Measurements from ENCODE around the gene RNF133. TPM values are rescaled to one million over a fixed set of nuclear protein-coding genes. Genes with fewer than 3 reads are reported as not detected.

Gene RNF133
- total RNA-seq (2022; extraction: Qiagen RNA extraction; ENCODE audit: low read depth) = not detected in 5 replicates

DNA sequence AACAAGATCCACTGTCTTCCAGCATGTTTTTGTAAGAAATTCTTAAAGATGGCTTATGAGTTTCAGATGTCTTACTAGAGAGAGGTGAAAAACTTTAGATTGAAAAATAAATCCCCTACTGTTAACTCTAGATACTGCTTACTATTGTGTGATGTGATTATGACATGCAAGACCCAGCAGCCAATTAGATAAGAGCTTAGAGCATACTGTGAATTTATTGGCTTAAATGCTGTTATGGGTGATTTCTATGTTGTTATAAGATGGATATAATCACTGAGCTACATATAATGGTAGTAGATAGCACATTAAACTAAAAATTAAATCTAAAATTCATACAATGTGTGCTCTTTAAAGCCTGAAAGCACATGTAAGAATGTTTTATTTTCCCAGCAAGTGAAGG lies at the start of gene RNF133:
Gene RNF133 (minus strand): TSS at position 101 of the 400 bp plus-strand sequence. CDS start 199 bp downstream, outside the sequence.

DNA sequence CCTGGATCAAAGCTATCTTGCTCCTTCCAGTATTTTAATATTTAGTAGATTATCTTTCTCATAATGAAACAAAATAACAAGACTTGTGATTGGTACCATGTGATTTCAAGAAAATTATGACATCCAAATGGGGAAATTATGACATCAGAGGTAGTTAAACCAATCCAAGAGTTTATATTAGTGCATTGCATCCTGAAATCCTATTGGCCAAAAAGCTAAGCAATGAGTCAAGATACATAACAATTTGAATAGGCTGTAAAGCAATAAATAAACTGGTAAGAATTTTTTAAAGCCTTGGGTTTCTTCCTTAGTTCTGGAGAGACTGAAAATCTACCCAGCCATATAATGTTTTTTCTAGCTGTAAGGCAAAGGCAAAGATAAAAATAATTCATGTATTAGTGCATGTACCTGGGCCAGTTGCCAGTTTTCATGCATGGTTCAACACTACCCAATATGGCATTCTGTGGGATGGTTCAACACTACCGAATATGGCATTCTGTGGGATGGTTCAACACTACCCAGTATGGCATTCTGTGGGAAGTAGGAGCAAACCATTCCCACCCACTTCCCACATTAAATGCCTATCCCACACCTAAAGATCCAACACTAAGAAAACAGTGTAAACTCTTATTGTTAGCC lies 4.1 kb upstream of the RNF133 start, which contains the start of gene RNF148:
Gene RNF148 (minus strand): TSS at position 51 of the 639 bp plus-strand sequence. CDS start 172 bp downstream, outside the sequence.

Other genes starting within 250 kb of the RNF133 start
- not detected in 5 replicates for gene RNF148, start 3.8 kb upstream of the RNF133 start, total RNA-seq (2022; extraction: Qiagen RNA extraction; ENCODE audit: low read depth)
- 0.05 to 0.08 TPM in 2 of 5 replicates, not detected in the others for gene CADPS2, start 187.3 kb upstream of the RNF133 start, total RNA-seq (2022; extraction: Qiagen RNA extraction; ENCODE audit: low read depth)

All from A549 treated with RU486 at 1 μM for 4 hours (cell line).